GM18498 (cell line): ENCODE measurements around the gene CCDC177.

Source experiments
- ATAC-seq: cut with Tn5 transposase; IDR thresholded peaks from one replicate; pipeline ENCODE4 v1.9.1; 2021; ENCODE audit warnings: mild to moderate bottlenecking, moderate library complexity; ENCODE audit not compliant: unreplicated experiment

CCDC177 gene

DNA sequence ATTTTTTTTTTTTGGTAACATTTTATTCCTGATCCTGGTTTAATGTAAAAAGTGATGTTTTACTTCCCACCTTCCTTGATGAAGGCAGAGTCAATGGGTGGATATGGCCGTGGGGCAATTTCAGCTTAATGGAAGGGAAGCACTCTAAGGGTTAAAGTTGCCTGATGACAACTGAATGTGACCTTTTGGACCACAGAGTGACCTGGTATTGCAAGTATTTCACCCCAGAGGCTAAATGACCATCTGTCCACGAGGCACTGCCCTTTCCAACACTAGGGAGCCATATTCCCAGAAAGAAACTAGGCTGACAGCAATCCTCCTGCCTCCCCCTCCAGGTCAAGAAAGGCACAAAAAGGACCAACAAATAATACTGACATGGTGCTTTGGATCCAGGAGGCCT, 4.8 kb downstream of the CCDC177 start:
- no peak for ATAC-seq

DNA sequence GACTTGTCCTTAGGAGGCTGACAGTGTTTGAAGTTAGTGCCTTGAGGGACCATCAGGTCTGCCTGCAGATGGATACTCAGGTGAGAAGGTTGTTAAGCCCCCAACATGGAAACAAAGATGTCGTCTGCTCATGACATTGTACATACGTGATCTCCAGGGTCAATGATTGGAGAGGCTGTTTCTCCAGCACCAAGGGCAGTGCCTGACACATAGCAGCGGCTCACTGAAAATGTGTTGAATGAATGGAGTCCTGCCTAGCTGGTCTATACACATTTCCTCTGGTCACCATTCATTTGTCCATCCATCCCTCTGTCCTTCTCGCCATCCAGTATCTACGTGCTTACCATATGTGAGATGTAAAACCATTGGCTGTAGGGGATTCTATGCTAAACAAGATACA, 7.1 kb downstream of the CCDC177 start:
- no peak for ATAC-seq

DNA sequence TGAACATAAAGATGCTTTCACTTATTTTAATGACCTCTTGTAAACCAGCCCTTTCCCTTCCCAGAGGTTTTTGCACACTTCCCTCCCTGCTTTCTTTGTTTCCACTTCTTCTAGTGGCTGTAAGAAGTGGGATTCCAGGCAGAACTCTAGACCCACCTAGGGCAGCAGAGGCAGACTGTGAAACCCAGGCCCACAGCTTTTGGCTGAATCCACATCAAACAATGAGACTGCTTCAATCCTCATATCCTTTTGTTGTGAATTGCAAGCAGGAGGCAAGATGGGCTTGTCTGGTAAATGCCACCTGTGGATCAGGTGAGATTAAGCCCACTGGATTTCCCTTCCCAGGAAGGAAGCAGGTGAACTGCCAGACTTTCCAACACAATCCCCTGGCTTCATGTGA, 12.8 kb downstream of the CCDC177 start:
- ATAC-seq, result no peak

DNA sequence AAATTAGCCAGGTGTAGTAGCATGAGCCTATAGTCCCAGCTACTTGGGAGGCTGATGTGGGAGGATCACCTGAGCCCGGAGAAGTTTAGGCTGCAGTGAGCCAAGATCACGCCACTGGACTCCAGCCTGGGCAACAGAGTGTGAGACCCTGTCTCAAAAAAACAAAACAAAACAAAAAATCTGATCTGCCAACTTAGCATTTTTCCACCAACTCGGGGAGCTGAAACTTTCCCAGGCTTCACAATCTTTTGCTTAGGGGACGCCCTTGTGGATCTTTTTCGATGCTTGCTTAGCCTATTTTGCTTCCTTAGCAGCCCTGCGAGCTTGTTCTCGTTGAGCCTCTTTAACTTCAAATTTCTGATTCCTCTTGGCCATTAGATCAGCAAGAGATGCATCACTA, 13.8 kb downstream of the CCDC177 start:
- no peak for ATAC-seq

DNA sequence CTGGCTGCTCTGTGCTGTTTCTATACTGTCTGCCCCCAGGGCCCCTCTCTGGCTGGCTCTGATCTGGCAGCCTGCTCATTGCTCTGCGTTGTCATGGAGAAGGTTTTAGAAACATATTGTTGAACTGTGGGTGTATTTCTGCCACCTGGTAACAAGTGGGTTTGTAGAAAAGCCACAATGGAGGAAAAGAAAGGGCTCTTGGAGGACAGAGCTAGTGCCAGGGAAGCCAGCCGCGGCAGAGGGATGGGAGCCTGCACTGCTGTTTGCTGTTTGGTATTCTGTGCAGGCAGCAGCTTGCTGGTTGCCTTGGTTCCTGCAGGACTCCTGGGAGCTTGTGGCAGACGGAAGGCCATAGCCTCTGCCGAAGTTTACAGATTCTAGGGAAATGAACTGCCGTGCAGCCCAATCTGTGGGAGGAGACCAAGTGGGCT, 15.1 kb downstream of the CCDC177 start:
- no peak for ATAC-seq

DNA sequence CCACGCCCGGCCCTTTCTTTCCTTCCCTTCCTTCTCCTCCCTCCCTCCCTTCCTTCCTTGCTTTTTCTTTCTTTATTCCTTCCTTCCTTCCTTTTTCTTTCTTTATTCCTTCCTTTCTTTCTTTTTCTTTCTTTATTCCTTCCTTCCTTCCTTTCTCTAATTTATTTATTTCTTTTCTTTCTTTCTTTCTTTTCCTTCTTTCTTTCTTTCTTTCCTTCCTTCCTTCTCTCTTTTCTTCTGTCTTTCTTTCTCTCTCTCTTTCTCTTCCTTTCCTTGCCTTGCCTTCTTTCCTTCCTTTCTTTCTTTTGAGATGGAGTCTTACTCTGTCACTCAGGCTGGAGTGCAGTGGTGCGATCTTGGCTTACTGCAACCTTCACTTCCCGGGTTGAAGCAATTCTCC, 15.9 kb downstream of the CCDC177 start:
- ATAC-seq, result no peak

DNA sequence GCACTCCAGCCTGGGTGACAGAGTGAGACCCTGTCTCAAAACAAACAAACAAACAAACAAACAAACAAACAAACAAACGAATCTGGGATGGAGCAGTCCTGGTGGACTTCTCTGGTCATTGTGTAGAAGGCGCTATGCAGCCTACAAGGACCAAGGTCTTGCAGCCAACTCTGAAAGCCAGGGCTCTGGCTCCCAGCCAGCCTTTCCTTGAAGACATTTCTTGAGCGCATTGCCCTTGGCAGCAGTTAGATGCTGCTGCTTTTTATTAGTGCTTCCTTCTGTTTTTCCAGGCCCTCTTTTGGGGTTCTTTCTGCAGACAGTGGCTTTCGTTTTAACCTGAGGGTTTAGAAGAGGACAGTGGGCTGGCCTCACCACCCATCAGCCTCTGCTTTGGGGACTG, 20.2 kb downstream of the CCDC177 start:
- no peak for ATAC-seq

DNA sequence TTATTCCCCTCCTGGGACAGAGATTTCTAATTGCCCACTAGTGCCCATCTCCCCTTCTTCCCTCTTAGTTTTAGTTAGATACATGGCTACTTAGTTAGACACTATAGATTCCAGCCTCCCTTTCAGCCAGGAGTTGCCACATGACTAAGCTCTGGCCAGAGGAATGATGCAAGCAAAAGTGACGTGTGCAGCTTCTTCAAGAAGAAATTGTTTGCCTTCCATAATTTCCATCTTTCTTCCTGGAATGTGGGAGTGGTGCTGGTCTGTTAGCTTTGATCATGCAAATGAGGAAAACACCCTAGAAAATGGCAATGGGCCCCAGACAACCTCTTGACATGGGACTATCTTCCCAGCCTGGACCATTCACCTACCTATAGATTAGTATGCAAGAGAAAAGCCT, 21.4 kb downstream of the CCDC177 start:
- ATAC-seq, result no peak

DNA sequence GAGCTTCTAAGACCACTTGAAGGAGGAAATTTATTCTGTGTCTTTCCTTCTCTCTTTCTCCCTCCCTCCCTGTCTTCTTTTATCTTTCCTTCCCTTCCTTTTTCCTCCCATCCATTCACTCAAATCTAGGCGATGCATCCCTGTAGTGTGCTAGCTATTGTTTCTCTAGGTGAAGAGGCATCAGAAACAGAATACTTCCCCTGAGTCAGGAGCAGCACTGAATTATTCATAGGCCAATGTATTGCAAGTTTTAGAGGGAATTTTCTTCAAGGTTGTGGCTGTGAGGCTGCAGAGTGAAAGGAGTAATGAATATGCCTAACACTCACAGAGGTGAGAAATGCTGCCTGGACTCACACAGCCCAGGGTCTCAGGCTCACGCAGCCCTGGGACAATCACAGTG, 23.2 kb downstream of the CCDC177 start:
- ATAC-seq, result no peak

DNA sequence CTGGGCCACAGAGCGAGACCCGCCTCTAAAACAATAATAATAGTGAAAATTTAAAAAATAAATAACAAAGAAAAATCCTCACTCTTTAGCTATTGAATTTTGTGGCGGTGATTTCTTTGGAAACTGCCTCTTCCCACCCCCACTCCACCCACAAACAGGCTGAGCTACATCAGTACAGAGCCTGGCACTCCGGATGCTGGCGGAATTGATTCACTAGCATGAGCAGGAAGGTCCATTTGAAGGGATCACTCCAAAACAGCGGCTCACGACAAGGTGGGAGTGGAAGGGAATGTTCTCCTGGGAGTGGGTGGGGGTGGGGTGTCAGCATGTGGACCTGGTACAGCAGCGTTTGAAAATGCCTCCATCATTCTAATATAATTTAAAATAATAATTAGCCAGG, 26.1 kb downstream of the CCDC177 start:
- ATAC-seq, result no peak

DNA sequence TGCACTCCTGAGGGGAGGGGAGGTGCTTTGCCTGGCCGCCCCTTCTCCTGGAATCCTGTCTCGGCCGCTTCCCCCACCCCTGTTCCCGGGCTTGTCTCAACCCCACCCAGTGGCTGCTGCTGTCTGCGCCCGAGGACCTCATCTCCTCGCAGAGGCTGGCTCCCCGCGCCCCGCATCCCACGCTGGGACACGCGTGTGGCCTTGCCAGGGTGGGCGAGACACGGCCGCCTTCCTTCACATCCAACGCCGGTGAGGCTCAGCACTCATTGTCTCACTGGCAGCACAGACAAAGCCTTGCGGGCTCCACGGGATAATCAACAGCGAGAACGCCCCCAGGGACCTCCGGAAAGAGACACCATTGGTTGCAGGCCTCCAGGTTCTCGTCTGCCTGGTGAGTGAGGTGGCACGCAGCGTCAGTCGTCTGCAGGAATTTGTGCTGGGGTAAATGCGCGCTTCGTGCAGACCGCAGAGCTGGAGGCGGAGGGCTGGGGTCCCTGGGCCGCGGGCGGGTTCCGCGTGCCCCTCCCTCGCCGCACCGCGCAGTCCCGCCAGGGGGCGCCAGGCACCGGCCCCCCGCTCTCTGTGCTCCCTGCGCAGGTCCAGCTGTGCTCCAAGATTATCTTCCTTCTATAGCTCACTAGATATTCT, 26.8 kb downstream of the CCDC177 start:
- ATAC-seq, result no peak

DNA sequence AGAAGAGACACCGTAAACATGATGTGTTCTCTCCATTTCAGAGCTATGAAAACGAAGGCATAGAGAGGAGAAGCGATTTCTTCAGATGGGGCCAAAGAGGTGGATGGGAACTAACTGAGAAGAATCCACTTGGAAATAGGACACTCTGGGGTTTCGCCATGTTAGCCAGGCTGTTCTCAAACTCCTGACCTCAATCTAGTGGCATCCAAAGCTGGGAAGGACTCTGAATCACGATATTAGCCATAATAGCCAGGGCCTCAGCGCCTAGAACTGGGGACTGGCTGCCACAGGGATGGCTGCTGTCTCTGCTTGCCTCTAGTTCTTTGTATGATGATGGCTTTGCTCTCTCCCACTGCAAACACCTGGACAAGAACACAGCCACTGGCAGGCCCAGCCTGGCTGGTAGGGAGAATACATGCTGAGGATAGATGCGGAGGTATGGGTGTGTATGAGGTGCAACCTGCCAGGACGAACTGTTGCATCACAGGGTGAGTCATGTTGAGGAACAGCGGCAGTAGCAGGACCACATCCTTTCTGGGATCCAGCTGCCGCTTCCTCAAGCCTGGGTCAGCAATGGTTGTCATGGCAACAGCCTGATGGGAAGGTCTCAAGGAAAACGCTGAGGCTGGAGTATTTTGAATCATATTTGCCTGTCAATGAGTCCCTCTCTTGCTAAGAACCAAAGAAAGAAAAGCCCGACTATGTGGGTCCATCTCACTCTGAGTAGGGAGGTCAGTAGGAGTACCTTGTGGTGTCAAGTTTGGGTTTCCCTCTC, 31.1 kb downstream of the CCDC177 start:
- ATAC-seq, result no peak

DNA sequence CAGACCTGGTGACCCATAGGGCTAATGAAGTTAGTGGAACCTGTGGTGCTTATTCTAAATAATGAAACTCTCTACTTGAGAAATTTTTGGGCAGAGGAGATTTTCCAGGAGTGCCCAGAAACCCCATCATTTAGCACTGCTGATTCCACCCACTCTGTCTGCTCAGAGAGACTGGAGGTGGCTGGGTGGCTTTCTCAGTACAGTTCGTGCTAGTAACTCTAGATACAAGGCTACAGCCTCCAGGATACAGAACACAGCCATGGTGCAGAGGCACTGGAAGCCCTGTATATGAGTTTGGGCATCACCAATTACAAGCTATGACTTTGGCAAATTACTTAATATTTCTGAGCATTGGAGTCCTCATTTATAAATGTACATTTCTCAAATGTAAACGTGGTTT, 32.4 kb downstream of the CCDC177 start:
- ATAC-seq, result no peak

DNA sequence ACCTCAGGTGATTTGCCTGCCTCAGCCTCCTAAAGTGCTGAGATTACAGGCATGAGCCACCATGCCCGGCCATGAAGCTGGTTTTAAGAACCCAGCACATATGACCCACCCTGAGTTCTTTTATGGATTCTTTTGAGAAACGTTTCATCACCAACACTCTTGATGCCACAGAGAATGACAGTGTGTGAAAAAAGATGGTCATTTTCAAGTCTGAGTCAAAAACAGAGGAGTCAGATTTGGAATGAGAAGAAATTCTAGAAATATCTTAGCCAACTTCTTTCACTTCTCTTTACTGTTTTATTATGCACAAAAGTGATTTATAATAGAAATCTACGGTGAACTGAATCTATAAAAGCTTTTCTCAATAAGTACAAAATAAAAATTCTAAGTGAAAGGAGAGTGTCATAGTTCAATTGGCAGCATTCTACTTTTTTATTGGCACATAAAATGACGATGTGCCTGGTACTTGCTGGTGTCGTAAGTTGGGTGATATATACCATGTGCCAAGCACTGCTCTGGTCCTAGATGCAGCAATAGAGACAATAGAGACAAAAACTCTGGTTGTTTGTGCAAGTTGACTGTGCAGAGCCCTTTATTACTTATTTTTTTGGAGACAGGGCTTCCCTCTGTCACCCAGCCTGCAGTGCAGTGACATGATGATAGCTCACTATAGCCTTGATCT, 33.9 kb downstream of the CCDC177 start:
- ATAC-seq, result no peak

DNA sequence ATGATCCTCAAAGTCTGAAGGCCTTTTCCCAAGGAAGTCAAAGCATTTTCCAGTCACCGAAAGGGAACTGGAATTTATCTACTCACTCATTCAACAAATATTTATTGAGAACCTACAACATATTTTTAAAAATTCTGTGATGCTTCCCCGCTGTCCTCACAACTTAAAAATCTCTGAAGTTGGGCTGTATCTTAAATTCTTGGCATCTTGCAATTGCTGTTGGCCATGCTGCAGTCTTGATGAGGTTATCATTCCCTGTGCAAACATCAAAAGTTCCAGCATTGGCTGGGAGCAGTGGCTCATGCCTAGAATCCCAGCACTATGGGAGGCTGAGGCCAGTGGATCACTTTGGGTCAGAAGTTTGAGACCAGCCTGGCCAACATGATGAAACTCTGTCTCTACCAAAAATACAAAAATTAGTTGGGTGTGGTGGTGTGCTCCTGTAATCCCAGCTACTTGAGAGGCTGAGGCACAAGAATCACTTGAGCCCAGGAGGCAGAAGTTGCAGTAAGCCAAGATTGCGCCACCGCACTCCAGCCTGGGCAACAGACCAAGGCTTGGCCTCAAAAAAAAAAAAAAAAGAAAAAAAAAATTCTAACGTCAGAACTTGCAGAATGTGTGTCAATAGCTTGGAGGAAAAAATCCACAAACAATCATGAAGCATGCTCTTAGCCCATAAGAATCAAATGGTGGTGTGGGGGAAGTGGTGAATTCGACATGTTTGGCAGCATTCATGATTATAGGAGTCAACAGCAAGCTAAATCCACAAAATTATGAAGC, 34.9 kb downstream of the CCDC177 start:
- no peak for ATAC-seq

DNA sequence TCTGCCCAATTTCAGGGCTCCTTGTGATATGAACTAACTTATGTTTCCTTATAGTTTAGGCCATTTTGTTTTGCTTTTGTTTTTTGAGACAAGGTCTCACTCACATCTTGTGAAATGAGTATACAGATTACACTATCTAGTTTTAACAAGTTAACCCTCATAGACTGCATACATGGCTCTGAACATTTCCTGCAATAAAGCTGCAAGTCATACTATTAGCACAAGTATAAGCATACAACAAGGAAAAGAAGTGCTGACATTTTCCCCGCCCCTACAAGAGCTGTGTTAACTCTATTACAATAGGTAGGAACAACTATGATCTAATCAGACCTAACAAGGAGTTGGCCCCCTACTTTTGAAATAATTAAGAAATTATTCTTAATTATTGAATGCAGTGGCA, 35.9 kb downstream of the CCDC177 start:
- ATAC-seq, result no peak

DNA sequence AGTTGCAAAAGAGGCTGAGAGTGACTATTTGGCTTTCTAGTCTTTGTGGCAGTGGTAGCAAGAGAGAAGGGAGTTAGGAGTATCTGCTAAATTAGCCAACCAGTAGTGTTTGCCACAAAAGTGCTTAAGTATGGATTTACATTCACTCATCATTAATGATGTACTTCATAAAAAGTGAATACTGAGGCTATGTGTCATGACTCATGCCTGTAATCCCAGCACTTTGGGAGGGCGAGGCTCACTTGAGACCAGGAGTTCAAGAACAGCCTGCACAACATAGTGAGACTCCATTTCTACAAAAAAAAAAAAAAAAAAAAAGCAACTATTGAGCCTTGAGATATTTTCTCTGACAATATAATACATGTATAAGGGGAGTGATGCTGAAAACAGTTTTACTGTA, 36.8 kb downstream of the CCDC177 start:
- ATAC-seq, result no peak

DNA sequence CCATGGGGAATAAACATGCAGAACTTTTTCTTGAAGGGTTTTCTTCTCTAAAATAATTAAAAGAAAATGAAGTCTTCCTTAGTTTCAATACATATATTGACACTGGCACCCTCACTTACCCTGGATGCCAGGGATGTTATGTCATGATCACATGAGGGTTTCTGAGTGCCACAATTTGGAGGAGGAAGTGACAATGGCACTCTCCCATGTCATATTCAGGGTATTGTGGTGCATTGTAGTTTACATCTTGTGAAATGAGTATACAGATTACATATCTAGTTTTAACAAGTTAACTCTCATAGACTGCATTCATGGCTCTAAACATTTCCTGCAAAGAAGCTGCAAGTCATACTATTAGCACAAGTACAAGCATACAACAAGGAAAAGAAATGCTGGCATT, 37.7 kb downstream of the CCDC177 start:
- ATAC-seq, result no peak

DNA sequence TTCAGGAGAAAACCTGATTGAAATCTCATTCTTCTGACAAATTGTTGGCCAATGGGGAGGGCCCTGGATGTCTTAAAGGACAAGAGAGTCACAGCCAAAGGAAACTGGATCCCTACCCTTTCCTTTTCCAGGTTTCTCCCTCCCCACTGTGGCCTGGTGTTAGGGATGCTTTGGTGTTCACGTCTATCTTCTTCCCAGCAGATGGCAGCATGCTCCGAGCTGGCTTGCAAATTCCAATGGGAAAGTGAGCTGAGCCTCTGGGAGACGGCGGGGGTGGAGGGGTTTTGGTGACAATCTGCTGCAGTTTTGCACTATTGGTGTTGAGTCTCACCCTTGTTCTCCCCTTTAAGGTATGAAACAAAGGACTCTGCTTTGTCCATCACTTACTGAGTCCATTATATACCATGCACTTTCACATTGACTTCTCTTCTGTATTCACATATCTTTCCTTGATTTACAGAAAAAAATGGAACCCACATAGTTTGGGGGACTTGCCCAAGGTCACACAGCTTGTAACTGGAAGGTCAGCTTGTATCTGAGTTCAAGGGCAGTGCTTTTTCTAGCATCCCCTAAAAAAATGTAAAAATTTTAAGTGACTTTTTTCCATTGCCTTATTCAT, 39.3 kb downstream of the CCDC177 start:
- no peak for ATAC-seq

DNA sequence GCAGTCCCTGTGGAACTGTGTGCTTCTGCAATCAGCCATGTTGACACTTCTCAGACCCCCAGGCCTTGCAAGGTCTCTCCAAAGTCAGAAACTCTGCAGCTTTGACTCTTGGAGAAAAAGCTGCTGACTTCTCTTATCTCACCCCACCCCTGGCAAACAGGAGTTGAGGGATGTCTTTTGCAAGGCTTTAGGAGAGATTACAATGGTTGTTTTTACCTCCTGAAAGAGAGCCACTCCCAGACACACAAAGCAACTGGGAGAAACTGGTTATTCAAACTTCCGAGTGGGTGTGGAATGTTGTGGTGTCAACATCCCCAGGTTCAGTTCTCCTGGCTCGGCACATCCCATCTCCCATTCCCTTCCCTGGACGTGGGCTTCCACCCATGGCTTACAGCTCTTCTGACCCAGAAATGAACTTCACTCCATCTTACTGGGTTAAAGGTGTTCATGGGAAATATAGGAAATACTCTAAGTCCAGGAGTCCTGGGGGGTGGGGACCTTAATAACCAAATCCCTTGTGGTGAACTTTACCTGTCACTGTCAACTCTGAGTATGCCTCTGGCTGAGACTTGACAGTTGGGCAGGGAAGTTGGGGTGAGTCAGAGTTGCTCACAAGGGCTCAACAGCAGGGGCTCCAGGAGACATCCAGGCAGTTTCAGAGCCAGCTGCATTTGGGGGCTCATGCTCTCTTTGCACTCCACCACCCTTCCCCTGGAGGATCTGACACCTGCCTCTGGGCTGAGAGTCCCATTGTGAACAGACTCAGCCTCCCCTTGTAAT, 41.9 kb downstream of the CCDC177 start:
- ATAC-seq, result no peak
